Measurements from ENCODE around the gene MRPL9.

The MRPL9 gene

GRCh38 chr1:151710187-151710840, 53.0 kb downstream of the MRPL9 start:
- peak; percentile 87 for DNase-seq

Data from retina (tissue), 1 donor.